Astrocyte of the cerebellum (primary cell): ENCODE results near the gene ISYNA1.
A peak's percentile ranks its signal among the peaks of the same experiment; 100 is the strongest.

Experiments
- DNase-seq: peaks from one replicate; pipeline ENCODE4 v3.0.0-alpha.2; 2011; ENCODE audit warnings: low read depth
- H3K4me3 ChIP-seq: 2 replicates; pipeline ENCODE4 v1.5.1; 2011; ENCODE audit warnings: mild to moderate bottlenecking, low read depth, low read length, moderate library complexity
- in situ Hi-C: cut with HindIII; loops from 2 replicates; pipeline ENCODE4 v1.10.0; 2017; ENCODE audit warnings: low sequenced_read_pairs
- TF ChIP-seq, protein P1 (sequence below): IDR thresholded peaks from 2 replicates; pipeline ENCODE4 v1.5.1; 2012; ENCODE audit warnings: low read length, low read depth, moderate library complexity, mild to moderate bottlenecking; ENCODE audit errors: missing control alignments

ISYNA1 gene

DNA sequence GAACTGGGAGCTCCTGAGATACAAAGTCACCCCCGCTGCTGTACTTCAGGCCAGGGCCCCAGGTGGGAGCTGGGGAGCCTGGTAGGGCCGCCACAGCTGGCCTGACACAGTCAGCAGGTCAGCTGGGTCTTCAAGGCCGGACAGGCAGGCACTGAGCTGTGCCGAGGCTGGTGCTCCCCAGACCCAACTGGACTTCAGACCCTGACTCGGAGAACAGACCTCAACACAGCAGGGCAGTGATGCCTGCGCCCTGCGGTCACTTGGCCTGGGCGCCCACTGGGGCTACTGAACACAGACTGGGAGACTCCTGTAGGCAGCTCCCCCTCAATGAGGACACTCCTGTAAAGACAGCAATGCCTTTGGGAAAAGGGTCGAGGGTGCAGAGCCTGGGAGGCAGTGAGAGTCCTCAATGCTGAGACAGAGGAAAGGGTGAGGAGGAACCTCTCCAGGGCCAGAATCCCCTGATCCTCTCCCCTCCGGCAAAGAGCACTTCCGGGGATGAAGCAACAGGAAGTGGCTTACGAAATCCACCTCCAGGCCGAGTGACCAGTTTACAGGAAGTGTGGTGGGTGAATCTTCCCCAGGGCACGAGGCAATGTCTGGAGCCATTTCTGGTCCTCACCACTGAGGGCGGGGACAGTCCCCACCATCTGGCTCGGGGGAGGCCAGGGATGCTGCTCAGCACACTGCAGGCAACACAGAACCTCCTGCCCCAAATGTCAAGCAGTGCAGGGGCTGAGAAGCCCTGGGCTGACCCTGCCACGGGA, 40.8 kb upstream of the ISYNA1 start:
- no peak overlapping the region for H3K4me3 ChIP-seq
- TF ChIP-seq, protein P1, sequence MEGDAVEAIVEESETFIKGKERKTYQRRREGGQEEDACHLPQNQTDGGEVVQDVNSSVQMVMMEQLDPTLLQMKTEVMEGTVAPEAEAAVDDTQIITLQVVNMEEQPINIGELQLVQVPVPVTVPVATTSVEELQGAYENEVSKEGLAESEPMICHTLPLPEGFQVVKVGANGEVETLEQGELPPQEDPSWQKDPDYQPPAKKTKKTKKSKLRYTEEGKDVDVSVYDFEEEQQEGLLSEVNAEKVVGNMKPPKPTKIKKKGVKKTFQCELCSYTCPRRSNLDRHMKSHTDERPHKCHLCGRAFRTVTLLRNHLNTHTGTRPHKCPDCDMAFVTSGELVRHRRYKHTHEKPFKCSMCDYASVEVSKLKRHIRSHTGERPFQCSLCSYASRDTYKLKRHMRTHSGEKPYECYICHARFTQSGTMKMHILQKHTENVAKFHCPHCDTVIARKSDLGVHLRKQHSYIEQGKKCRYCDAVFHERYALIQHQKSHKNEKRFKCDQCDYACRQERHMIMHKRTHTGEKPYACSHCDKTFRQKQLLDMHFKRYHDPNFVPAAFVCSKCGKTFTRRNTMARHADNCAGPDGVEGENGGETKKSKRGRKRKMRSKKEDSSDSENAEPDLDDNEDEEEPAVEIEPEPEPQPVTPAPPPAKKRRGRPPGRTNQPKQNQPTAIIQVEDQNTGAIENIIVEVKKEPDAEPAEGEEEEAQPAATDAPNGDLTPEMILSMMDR, result no peak
- no peak for DNase-seq
- in situ Hi-C loops, result loop anchor here (25.0 kb wide), 1 partner anchor 384 kb away; no protein-coding TSS in a partner anchor

DNA sequence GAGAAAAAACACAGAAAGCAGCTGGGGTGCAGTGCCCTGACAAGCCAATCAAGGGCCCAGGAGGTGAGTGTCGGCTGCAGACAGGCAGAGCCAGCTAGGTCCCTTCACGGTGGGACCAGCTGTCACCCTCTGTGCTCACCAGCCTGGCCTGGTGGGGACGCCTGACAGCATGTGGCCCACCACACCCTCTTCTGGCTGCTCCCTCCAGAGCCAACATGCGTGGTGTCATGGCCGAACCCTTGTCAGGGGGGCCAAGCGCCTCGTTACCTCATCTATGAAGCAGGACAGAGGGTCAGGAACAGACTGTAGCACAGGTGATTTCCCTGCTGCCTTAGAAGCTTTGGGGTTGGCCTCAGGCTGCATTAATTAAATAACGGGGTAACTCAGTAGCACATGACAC, 40.0 kb upstream of the ISYNA1 start:
- no peak for DNase-seq
- H3K4me3 ChIP-seq, result no peak overlapping the region
- in situ Hi-C loops, result loop anchor here (25.0 kb wide), 1 partner anchor 384 kb away; no protein-coding TSS in a partner anchor
- TF ChIP-seq, protein P1, result no peak

DNA sequence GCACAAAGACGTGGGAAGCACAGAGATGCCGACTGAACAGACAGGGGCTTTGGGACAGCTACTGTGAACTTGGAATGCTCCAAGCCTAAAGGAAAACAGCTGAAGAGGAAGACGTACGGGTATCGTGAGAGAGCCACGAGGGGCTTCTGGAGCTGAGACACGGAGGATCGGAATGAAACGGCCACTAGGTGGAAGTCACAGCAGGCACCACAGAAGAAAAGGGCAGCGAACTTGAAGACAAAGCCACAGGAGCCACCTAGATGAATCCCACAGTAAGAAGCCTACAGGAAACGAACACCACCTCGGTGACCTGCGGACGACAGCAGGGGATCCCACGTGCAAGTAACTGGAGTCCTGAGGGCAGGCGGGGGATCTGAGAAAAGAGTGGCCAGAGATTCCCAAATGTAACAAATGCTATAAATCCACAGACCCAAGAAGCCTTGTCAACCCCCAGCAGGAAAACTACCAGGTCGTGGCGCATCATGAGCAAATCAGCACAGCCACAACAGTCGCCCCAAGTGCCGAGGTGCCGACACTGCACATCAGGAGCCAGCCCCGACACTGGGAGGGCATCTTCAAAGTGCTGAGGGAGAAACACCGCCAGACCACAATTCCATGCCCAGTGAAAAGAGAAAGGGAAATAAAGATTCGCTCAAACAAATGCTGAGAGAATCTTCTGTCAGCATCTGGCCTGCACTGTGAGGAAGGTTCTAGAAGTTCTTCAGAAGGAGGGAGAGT, 39.3 kb upstream of the ISYNA1 start:
- TF ChIP-seq, protein P1, result peak; percentile 23
- no peak for DNase-seq
- H3K4me3 ChIP-seq, result no peak overlapping the region
- in situ Hi-C loops, result loop anchor here (25.0 kb wide), 1 partner anchor 385 kb away; no protein-coding TSS in a partner anchor

DNA sequence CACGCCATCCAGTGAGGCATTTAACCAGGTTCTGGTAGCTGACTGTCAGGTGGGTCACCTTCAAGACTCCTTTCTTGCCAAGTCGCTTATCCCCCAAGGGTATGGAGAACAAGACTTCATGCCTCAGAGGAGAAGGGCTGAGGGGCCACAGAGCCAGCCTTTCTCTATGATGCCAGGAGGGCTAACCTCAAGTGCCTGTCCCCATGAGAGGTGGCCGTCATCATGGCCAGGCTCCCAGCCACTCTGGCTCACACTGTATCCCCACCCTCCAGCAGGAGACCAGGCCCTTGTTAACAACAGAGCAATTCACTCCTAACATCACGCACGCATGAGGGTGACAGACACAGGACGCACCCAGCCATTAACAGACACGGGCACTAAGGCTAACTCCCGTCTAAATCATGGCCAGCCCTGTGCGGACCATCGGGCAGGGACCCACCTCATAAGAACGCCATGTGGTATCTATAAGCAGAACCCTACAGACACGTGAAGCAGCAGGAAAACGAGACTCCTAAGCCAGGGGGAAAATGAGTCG, 38.6 kb upstream of the ISYNA1 start:
- in situ Hi-C loops, result loop anchor here (25.0 kb wide), 1 partner anchor 386 kb away; no protein-coding TSS in a partner anchor
- TF ChIP-seq, protein P1, result no peak
- H3K4me3 ChIP-seq, result no peak overlapping the region
- DNase-seq, result no peak

DNA sequence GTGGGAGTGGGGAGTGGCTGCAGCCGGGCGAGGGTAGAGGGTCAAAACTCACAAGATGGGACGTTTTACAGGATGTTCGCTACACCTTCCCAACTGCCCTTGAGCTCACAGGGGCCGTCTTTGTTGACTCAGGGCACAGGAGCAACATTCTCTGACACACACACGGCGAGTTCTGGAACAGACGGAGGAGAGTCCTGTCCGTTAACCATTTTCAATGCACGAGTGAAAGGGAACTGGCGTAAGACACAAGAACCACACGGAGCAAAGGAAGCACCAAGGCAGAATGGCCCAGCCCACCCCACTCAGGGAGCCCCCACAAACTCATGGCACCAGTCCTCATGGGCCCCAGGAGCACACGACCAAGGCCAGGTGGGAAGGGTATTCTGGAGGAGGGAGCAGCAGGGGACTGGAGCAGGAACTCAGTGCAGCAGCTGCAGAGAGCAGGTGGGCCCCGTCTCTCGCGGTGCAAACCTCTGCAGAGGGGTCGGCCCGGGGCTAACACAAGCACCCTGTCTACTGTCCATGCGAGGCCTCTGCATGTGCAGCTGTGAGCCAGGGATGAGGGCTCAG, 37.9 kb upstream of the ISYNA1 start:
- no peak for DNase-seq
- H3K4me3 ChIP-seq, result no peak overlapping the region
- TF ChIP-seq, protein P1, result no peak
- in situ Hi-C loops, result loop anchor here (25.0 kb wide), 1 partner anchor 386 kb away; no protein-coding TSS in a partner anchor

DNA sequence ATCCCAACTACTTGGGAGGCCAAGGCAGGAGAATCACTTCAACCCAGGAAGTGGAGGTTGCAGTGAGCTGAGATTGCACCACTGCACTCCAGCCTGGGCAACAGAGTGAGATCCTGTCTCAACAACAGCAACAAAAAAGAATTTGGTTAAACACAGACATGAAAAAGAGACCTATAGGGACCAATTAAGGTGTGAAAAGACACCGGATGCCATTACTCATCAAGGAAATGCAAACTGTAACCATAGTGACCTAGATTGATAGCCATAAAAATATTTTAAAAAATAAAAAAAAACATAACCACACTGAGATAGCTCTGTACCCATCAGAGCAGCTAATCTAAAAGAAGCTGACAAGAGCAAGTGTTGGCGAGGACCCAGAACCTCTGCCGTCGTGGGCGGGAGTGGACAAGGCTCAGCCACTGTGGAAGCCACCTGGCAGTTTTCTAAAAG, 37.1 kb upstream of the ISYNA1 start:
- no peak overlapping the region for H3K4me3 ChIP-seq
- no peak for DNase-seq
- in situ Hi-C loops, result loop anchor here (25.0 kb wide), 1 partner anchor 387 kb away; no protein-coding TSS in a partner anchor
- TF ChIP-seq, protein P1, result no peak
